Measurements from ENCODE around the gene RABGEF1.
"Not testable (repeated sequence)": the region's sequence is repeated elsewhere in the genome, so short reads cannot be mapped to it uniquely, and the experiment has no call there.

RABGEF1 gene

GRCh38 chr7:66713687-66714086 lies 26.8 kb upstream of the RABGEF1 start:
- no peak overlapping the region for H3K4me3 ChIP-seq (ENCODE audit: low read length)
- H3K27ac ChIP-seq (ENCODE audit: low read depth, low read length) = no peak overlapping the region
- H3K27me3 ChIP-seq (ENCODE audit: control insufficient read depth, insufficient read depth, low read length) = no peaks in the 10 kb centered on the region
- H3K36me3 ChIP-seq (ENCODE audit: control insufficient read depth, insufficient read depth, low read length) = no peaks in the 10 kb centered on the region
- no peak overlapping the region for H3K9ac ChIP-seq (ENCODE audit: low read length)
- no peaks in the 10 kb centered on the region for H3K4me1 ChIP-seq (ENCODE audit: control insufficient read depth, insufficient read depth, low read length)

GRCh38 chr7:66716634-66717033 lies 23.9 kb upstream of the RABGEF1 start:
- H3K36me3 ChIP-seq (ENCODE audit: control insufficient read depth, insufficient read depth, low read length); H3K4me1 ChIP-seq (ENCODE audit: control insufficient read depth, insufficient read depth, low read length); H3K27me3 ChIP-seq (ENCODE audit: control insufficient read depth, insufficient read depth, low read length); H3K27ac ChIP-seq (ENCODE audit: low read depth, low read length); H3K9ac ChIP-seq (ENCODE audit: low read length); H3K4me3 ChIP-seq (ENCODE audit: low read length): not testable (repeated sequence)

GRCh38 chr7:66720561-66720960 lies 20.0 kb upstream of the RABGEF1 start:
- no peak overlapping the region for H3K4me3 ChIP-seq (ENCODE audit: low read length)
- H3K4me1 ChIP-seq (ENCODE audit: control insufficient read depth, insufficient read depth, low read length) = no peaks in the 10 kb centered on the region
- H3K36me3 ChIP-seq (ENCODE audit: control insufficient read depth, insufficient read depth, low read length) = no peaks in the 10 kb centered on the region
- H3K27me3 ChIP-seq (ENCODE audit: control insufficient read depth, insufficient read depth, low read length) = no peaks in the 10 kb centered on the region
- no peak overlapping the region for H3K9ac ChIP-seq (ENCODE audit: low read length)
- H3K27ac ChIP-seq (ENCODE audit: low read depth, low read length) = no peak overlapping the region

GRCh38 chr7:66725843-66726242 lies 14.7 kb upstream of the RABGEF1 start:
- no peak overlapping the region for H3K4me3 ChIP-seq (ENCODE audit: low read length)
- no peak overlapping the region for H3K9ac ChIP-seq (ENCODE audit: low read length)
- no peaks in the 10 kb centered on the region for H3K4me1 ChIP-seq (ENCODE audit: control insufficient read depth, insufficient read depth, low read length)
- H3K36me3 ChIP-seq (ENCODE audit: control insufficient read depth, insufficient read depth, low read length) = no peaks in the 10 kb centered on the region
- H3K27ac ChIP-seq (ENCODE audit: low read depth, low read length) = no peak overlapping the region
- H3K27me3 ChIP-seq (ENCODE audit: control insufficient read depth, insufficient read depth, low read length) = no peaks in the 10 kb centered on the region

- H3K27me3 ChIP-seq (ENCODE audit: control insufficient read depth, insufficient read depth, low read length) = no peaks in the 10 kb centered on the region
- H3K27ac ChIP-seq (ENCODE audit: low read depth, low read length) = no peak overlapping the region
- H3K9ac ChIP-seq (ENCODE audit: low read length) = no peak overlapping the region
- H3K36me3 ChIP-seq (ENCODE audit: control insufficient read depth, insufficient read depth, low read length) = no peaks in the 10 kb centered on the region
- H3K4me1 ChIP-seq (ENCODE audit: control insufficient read depth, insufficient read depth, low read length) = no peaks in the 10 kb centered on the region
- H3K4me3 ChIP-seq (ENCODE audit: low read length) = no peak overlapping the region
These were observed 13.5 kb upstream of the RABGEF1 start for GRCh38 chr7:66727058-66727457.

- no peak overlapping the region for H3K27ac ChIP-seq (ENCODE audit: low read depth, low read length)
- no peaks in the 10 kb centered on the region for H3K27me3 ChIP-seq (ENCODE audit: control insufficient read depth, insufficient read depth, low read length)
- no peaks in the 10 kb centered on the region for H3K4me1 ChIP-seq (ENCODE audit: control insufficient read depth, insufficient read depth, low read length)
- no peak overlapping the region for H3K9ac ChIP-seq (ENCODE audit: low read length)
- H3K4me3 ChIP-seq (ENCODE audit: low read length) = no peak overlapping the region
- no peaks in the 10 kb centered on the region for H3K36me3 ChIP-seq (ENCODE audit: control insufficient read depth, insufficient read depth, low read length)
These were observed 12.0 kb upstream of the RABGEF1 start for GRCh38 chr7:66728571-66728970.

- no peaks in the 10 kb centered on the region for H3K27me3 ChIP-seq (ENCODE audit: control insufficient read depth, insufficient read depth, low read length)
- no peak overlapping the region for H3K4me3 ChIP-seq (ENCODE audit: low read length)
- H3K9ac ChIP-seq (ENCODE audit: low read length) = no peak overlapping the region
- no peaks in the 10 kb centered on the region for H3K4me1 ChIP-seq (ENCODE audit: control insufficient read depth, insufficient read depth, low read length)
- no peaks in the 10 kb centered on the region for H3K36me3 ChIP-seq (ENCODE audit: control insufficient read depth, insufficient read depth, low read length)
- no peak overlapping the region for H3K27ac ChIP-seq (ENCODE audit: low read depth, low read length)
These were observed 11.3 kb upstream of the RABGEF1 start for GRCh38 chr7:66729274-66729673.

GRCh38 chr7:66731986-66732385 lies 8.5 kb upstream of the RABGEF1 start:
- Histone ChIP-seq H3K27me3 (ENCODE audit: control insufficient read depth, insufficient read depth, low read length) (no peaks in the 10 kb centered on the region), H3K4me1 (ENCODE audit: control insufficient read depth, insufficient read depth, low read length) (no peaks in the 10 kb centered on the region), H3K9ac (ENCODE audit: low read length) (no peak overlapping the region), H3K27ac (ENCODE audit: low read depth, low read length) (no peak overlapping the region), H3K36me3 (ENCODE audit: control insufficient read depth, insufficient read depth, low read length) (no peaks in the 10 kb centered on the region), H3K4me3 (ENCODE audit: low read length) (no peak overlapping the region)

- no peaks in the 10 kb centered on the region for H3K27me3 ChIP-seq (ENCODE audit: control insufficient read depth, insufficient read depth, low read length)
- no peaks in the 10 kb centered on the region for H3K36me3 ChIP-seq (ENCODE audit: control insufficient read depth, insufficient read depth, low read length)
- H3K4me1 ChIP-seq (ENCODE audit: control insufficient read depth, insufficient read depth, low read length) = no peaks in the 10 kb centered on the region
- H3K4me3 ChIP-seq (ENCODE audit: low read length) = no peak overlapping the region
- no peak overlapping the region for H3K9ac ChIP-seq (ENCODE audit: low read length)
- H3K27ac ChIP-seq (ENCODE audit: low read depth, low read length) = no peak overlapping the region
These were observed 8.1 kb upstream of the RABGEF1 start for GRCh38 chr7:66732439-66732838.

GRCh38 chr7:66734006-66734405 lies 6.5 kb upstream of the RABGEF1 start:
- Histone ChIP-seq H3K36me3 (ENCODE audit: control insufficient read depth, insufficient read depth, low read length) (no peaks in the 10 kb centered on the region), H3K9ac (ENCODE audit: low read length) (no peak overlapping the region)

GRCh38 chr7:66735154-66735553 lies 5.4 kb upstream of the RABGEF1 start:
- Histone ChIP-seq H3K27ac (ENCODE audit: low read depth, low read length) (no peak overlapping the region), H3K36me3 (ENCODE audit: control insufficient read depth, insufficient read depth, low read length) (no peaks in the 10 kb centered on the region), H3K9ac (ENCODE audit: low read length) (no peak overlapping the region), H3K4me1 (ENCODE audit: control insufficient read depth, insufficient read depth, low read length) (no peaks in the 10 kb centered on the region), H3K27me3 (ENCODE audit: control insufficient read depth, insufficient read depth, low read length) (no peaks in the 10 kb centered on the region), H3K4me3 (ENCODE audit: low read length) (no peak overlapping the region)

More at GRCh38 chr7:66734006-66734405, 6.5 kb upstream of the RABGEF1 start:
- H3K27ac ChIP-seq (ENCODE audit: low read depth, low read length) = no peak overlapping the region
- H3K4me3 ChIP-seq (ENCODE audit: low read length) = no peak overlapping the region
- H3K27me3 ChIP-seq (ENCODE audit: control insufficient read depth, insufficient read depth, low read length) = no peaks in the 10 kb centered on the region
- no peaks in the 10 kb centered on the region for H3K4me1 ChIP-seq (ENCODE audit: control insufficient read depth, insufficient read depth, low read length)

GRCh38 chr7:66735850-66736249 lies 4.7 kb upstream of the RABGEF1 start:
- Histone ChIP-seq H3K4me1 (ENCODE audit: control insufficient read depth, insufficient read depth, low read length) (no peaks in the 10 kb centered on the region), H3K36me3 (ENCODE audit: control insufficient read depth, insufficient read depth, low read length) (no peaks in the 10 kb centered on the region), H3K4me3 (ENCODE audit: low read length) (no peak overlapping the region), H3K27me3 (ENCODE audit: control insufficient read depth, insufficient read depth, low read length) (no peaks in the 10 kb centered on the region), H3K27ac (ENCODE audit: low read depth, low read length) (no peak overlapping the region), H3K9ac (ENCODE audit: low read length) (no peak overlapping the region)

- H3K4me3 ChIP-seq (ENCODE audit: low read length) = no peak overlapping the region
- peaks cover 4% of the 10 kb centered on the region for H3K4me1 ChIP-seq (ENCODE audit: control insufficient read depth, insufficient read depth, low read length)
These were observed 3.6 kb upstream of the RABGEF1 start for GRCh38 chr7:66736892-66737291.

More at GRCh38 chr7:66736892-66737291, 3.6 kb upstream of the RABGEF1 start:
- H3K27ac ChIP-seq (ENCODE audit: low read depth, low read length) = no peak overlapping the region
- H3K27me3 ChIP-seq (ENCODE audit: control insufficient read depth, insufficient read depth, low read length) = no peaks in the 10 kb centered on the region
- H3K36me3 ChIP-seq (ENCODE audit: control insufficient read depth, insufficient read depth, low read length) = no peaks in the 10 kb centered on the region
- no peak overlapping the region for H3K9ac ChIP-seq (ENCODE audit: low read length)
